Measurements from ENCODE around the gene PAF1. TPM values are rescaled to one million over a fixed set of nuclear protein-coding genes. Genes with fewer than 3 reads are reported as not detected.
A peak's percentile ranks its signal among the peaks of the same experiment; 100 is the strongest.

Gene PAF1
- total and polyA plus RNA-seq, 2 of the 13 experiments (the other 11 are each of a cell fraction or from before 2014, with no cell fraction given) = 30.2 to 31.1 TPM

DNA sequence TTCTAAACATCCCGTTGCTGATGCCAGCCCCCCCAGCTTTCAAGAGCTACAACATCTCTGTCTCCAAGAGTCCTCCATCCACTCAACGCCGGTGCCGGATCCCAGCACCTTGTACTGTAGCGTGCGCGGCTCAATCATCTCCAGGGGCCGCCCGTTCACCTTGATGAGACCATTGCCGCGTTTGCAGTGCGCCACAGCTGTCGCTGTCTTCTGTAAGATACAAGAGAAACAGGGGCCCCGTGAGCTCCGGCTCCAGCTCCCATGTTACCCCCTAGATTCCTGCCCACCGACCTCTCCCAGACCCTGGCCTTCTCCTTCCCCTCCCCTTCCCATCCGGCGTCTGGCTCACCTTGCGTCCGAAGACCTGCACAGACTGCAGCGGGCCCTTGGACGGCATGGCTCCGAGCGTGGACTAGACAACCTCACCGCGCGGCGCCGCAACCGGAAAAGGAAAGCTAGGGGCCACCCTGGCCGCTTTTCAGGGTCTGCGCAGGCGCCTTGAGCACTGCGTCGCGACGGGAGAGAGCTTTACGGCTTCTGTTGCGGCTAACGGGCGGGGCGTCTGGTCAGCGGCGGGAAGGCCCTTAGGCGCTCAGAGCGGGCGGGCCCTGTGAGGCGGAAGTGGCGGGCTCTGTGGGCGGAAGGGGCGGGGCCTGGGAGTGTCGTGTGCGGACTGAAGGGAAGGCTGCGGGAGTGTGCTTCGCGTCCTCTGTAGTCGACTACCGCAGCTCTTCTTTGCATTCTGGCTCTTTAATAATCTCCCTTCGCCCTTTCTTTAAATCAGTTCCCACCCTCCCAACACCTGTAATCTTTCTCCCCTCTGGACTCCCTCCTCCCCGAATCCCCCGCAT lies 44.8 kb upstream of the PAF1 start, which contains the start of gene RPS16 (continued):
- TF ChIP-seq GTF3A (CRISPR knock-in tag; conservative IDR thresholded peaks at IDR 0.05) (peak; percentile 96; the same call in 1 of the 2 replicates), ZSCAN22 (CRISPR knock-in tag; IDR thresholded peaks at IDR 0.05) (no peak), KMT2B (CRISPR knock-in tag; IDR thresholded peaks at IDR 0.05) (peak; percentile 85), FOXA1 (IDR thresholded peaks at IDR 0.05) (no peak), FOXA1 (CRISPR knock-in tag; IDR thresholded peaks at IDR 0.05) (no peak), ZNF326 (CRISPR knock-in tag; IDR thresholded peaks at IDR 0.05; ENCODE audit: borderline replicate concordance) (no peak), ZNF484 (CRISPR knock-in tag; IDR thresholded peaks at IDR 0.05; ENCODE audit: borderline replicate concordance, low read depth) (no peak), ZNF782 (CRISPR knock-in tag; IDR thresholded peaks at IDR 0.05; ENCODE audit: borderline replicate concordance) (peak; percentile 86; the same call in 1 of the 2 replicates), PAWR (CRISPR knock-in tag; IDR thresholded peaks at IDR 0.05; ENCODE audit: borderline replicate concordance) (no peak; the same call in 1 of the 2 replicates), ZNF713 (CRISPR knock-in tag; IDR thresholded peaks at IDR 0.05) (0 out of 2 replicates have a peak, but pooled peaks have one; percentile 81), RARG (CRISPR knock-in tag; IDR thresholded peaks at IDR 0.05; ENCODE audit: low read depth) (peak; percentile 90; the same call in 1 of the 2 replicates), MAFF (IDR thresholded peaks at IDR 0.05; ENCODE audit: low read depth, low read length) (no peak), SCMH1 (CRISPR knock-in tag; IDR thresholded peaks at IDR 0.05; ENCODE audit: borderline replicate concordance) (no peak), TBP (CRISPR knock-in tag; IDR thresholded peaks at IDR 0.05) (no peak)
- TF ChIP-seq, protein P1, sequence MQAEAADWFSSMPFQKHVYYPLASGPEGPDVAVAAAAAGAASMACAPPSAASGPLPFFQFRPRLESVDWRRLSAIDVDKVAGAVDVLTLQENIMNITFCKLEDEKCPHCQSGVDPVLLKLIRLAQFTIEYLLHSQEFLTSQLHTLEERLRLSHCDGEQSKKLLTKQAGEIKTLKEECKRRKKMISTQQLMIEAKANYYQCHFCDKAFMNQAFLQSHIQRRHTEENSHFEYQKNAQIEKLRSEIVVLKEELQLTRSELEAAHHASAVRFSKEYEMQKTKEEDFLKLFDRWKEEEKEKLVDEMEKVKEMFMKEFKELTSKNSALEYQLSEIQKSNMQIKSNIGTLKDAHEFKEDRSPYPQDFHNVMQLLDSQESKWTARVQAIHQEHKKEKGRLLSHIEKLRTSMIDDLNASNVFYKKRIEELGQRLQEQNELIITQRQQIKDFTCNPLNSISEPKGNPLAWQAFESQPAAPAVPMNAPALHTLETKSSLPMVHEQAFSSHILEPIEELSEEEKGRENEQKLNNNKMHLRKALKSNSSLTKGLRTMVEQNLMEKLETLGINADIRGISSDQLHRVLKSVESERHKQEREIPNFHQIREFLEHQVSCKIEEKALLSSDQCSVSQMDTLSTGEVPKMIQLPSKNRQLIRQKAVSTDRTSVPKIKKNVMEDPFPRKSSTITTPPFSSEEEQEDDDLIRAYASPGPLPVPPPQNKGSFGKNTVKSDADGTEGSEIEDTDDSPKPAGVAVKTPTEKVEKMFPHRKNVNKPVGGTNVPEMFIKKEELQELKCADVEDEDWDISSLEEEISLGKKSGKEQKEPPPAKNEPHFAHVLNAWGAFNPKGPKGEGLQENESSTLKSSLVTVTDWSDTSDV (CRISPR knock-in tag; IDR thresholded peaks at IDR 0.05) = no peak
- TF ChIP-seq, protein P2, sequence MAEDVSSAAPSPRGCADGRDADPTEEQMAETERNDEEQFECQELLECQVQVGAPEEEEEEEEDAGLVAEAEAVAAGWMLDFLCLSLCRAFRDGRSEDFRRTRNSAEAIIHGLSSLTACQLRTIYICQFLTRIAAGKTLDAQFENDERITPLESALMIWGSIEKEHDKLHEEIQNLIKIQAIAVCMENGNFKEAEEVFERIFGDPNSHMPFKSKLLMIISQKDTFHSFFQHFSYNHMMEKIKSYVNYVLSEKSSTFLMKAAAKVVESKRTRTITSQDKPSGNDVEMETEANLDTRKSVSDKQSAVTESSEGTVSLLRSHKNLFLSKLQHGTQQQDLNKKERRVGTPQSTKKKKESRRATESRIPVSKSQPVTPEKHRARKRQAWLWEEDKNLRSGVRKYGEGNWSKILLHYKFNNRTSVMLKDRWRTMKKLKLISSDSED (CRISPR knock-in tag; IDR thresholded peaks at IDR 0.05) = no peak
- TF ChIP-seq, protein P3, sequence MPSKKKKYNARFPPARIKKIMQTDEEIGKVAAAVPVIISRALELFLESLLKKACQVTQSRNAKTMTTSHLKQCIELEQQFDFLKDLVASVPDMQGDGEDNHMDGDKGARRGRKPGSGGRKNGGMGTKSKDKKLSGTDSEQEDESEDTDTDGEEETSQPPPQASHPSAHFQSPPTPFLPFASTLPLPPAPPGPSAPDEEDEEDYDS (CRISPR knock-in tag; IDR thresholded peaks at IDR 0.05) = peak; percentile 93
- TF ChIP-seq, protein P4, sequence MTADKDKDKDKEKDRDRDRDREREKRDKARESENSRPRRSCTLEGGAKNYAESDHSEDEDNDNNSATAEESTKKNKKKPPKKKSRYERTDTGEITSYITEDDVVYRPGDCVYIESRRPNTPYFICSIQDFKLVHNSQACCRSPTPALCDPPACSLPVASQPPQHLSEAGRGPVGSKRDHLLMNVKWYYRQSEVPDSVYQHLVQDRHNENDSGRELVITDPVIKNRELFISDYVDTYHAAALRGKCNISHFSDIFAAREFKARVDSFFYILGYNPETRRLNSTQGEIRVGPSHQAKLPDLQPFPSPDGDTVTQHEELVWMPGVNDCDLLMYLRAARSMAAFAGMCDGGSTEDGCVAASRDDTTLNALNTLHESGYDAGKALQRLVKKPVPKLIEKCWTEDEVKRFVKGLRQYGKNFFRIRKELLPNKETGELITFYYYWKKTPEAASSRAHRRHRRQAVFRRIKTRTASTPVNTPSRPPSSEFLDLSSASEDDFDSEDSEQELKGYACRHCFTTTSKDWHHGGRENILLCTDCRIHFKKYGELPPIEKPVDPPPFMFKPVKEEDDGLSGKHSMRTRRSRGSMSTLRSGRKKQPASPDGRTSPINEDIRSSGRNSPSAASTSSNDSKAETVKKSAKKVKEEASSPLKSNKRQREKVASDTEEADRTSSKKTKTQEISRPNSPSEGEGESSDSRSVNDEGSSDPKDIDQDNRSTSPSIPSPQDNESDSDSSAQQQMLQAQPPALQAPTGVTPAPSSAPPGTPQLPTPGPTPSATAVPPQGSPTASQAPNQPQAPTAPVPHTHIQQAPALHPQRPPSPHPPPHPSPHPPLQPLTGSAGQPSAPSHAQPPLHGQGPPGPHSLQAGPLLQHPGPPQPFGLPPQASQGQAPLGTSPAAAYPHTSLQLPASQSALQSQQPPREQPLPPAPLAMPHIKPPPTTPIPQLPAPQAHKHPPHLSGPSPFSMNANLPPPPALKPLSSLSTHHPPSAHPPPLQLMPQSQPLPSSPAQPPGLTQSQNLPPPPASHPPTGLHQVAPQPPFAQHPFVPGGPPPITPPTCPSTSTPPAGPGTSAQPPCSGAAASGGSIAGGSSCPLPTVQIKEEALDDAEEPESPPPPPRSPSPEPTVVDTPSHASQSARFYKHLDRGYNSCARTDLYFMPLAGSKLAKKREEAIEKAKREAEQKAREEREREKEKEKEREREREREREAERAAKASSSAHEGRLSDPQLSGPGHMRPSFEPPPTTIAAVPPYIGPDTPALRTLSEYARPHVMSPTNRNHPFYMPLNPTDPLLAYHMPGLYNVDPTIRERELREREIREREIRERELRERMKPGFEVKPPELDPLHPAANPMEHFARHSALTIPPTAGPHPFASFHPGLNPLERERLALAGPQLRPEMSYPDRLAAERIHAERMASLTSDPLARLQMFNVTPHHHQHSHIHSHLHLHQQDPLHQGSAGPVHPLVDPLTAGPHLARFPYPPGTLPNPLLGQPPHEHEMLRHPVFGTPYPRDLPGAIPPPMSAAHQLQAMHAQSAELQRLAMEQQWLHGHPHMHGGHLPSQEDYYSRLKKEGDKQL (CRISPR knock-in tag; IDR thresholded peaks at IDR 0.05; ENCODE audit: low read depth) = no peak
- TF ChIP-seq, protein P5, sequence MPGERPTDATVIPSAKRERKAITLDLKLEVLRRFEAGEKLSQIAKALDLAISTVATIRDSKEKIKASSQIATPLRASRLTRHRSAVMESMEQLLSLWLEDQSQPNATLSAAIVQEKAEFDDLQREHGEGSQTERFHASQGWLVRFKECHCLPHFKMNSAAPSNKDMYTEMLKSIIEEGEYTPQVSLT (CRISPR knock-in tag; IDR thresholded peaks at IDR 0.05; ENCODE audit: borderline replicate concordance, low read depth) = 0 out of 2 replicates have a peak, but pooled peaks have one; percentile 60

All from HepG2 (cell line).